RPMI7951 (cell line): ENCODE data around the gene SPATA21. TPM values are rescaled to one million over a fixed set of nuclear protein-coding genes. Genes with fewer than 3 reads are reported as not detected.

ENCODE experiments used
- DNase-seq: peaks from one replicate; pipeline ENCODE4 v3.0.0-alpha.2; 2012; ENCODE audit warnings: low read depth
- total RNA-seq: library from RNA; depleted of rRNA; stranded (reverse); fragments of >200 nt; shearing (Covaris generic); gene quantifications from 2 replicates; pipeline ENCODE4 v1.2.3, GENCODE V29; 2014

The SPATA21 gene
- total RNA-seq, 1 experiment from 2014 or later: not detected

GRCh38 chr1:16420424-16421118, 16.7 kb downstream of the SPATA21 start:
- peak; percentile 14 for DNase-seq

- no peak for DNase-seq
Measured at GRCh38 chr1:16418823-16419425, 18.3 kb downstream of the SPATA21 start.

- DNase-seq: peak; percentile 32
Measured at GRCh38 chr1:16413191-16413590, 24.0 kb downstream of the SPATA21 start.

- DNase-seq: no peak
Measured at GRCh38 chr1:16410803-16411202, 26.4 kb downstream of the SPATA21 start.

GRCh38 chr1:16409536-16410152, 27.6 kb downstream of the SPATA21 start:
- no peak for DNase-seq

- no peak for DNase-seq
Measured at GRCh38 chr1:16406868-16407267, 30.4 kb downstream of the SPATA21 start.

- DNase-seq: no peak
Measured at GRCh38 chr1:16405441-16405840, 31.8 kb downstream of the SPATA21 start.

- no peak for DNase-seq
Measured at GRCh38 chr1:16402742-16403141, 34.5 kb downstream of the SPATA21 start.

- DNase-seq: no peak
Measured at GRCh38 chr1:16398371-16398953, 38.8 kb downstream of the SPATA21 start.

- no peak for DNase-seq
Measured at GRCh38 chr1:16397120-16397519, 40.1 kb downstream of the SPATA21 start.

- peak; percentile 67 for DNase-seq
Measured at GRCh38 chr1:16396591-16396990, 40.6 kb downstream of the SPATA21 start.

GRCh38 chr1:16394977-16395376, 42.2 kb downstream of the SPATA21 start:
- no peak for DNase-seq

- no peak for DNase-seq
Measured at GRCh38 chr1:16393570-16394521, 43.4 kb downstream of the SPATA21 start.

GRCh38 chr1:16392740-16393569, 44.3 kb downstream of the SPATA21 start:
- DNase-seq: peak; percentile 67

- no peak for DNase-seq
Measured at GRCh38 chr1:16391411-16391810, 45.8 kb downstream of the SPATA21 start.

GRCh38 chr1:16387201-16388188, 49.7 kb downstream of the SPATA21 start:
- peak; percentile 34 for DNase-seq

GRCh38 chr1:16386454-16387113, 50.6 kb downstream of the SPATA21 start:
- DNase-seq: peak; percentile 93

- DNase-seq: no peak
Measured at GRCh38 chr1:16385659-16386453, 51.4 kb downstream of the SPATA21 start.
